Activated T-cell treated with anti-CD3 and anti-CD28 coated beads for 1 hour (primary cell): Measurements from ENCODE around the gene PDZD2.

Source experiments
- DNase-seq: peaks from one replicate; pipeline ENCODE4 v3.0.0-alpha.2; 2020; ENCODE audit warnings: low read depth

Gene PDZD2

DNA sequence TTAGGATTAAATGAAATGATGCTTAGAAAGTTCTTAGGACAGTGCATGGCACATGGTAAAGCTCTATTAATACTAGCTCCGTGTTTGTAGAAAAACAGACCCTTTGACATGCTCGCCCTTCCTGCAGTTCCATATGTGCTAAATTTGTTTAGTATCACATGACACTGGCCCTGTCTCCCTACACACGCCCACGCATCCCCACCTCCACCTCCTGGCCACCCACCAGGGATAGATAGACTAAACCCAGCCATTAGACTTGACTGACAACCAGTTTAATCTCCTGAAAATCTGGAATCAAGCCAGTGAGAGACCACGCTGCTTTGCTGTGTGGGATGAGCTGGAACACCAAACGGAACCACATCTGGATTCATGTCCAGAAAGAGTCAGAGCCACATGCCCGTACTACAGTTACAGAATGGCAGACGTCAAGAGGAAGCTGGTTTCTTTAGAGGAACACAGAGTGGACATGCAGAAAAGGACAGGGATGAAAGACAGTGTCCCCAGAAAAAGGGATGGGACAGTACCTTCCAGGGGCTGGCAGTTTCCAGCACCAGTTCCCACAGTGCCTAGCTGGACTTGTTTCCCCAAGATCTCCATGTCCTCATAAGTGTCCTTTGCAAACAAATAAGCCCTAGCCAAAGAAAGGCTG lies 186.1 kb downstream of the PDZD2 start:
- no peak for DNase-seq

- peak; percentile 9 for DNase-seq
These were observed 186.7 kb downstream of the PDZD2 start for GRCh38 chr5:31825518-31826068.

GRCh38 chr5:31827867-31828266 lies 188.9 kb downstream of the PDZD2 start:
- DNase-seq = no peak

DNA sequence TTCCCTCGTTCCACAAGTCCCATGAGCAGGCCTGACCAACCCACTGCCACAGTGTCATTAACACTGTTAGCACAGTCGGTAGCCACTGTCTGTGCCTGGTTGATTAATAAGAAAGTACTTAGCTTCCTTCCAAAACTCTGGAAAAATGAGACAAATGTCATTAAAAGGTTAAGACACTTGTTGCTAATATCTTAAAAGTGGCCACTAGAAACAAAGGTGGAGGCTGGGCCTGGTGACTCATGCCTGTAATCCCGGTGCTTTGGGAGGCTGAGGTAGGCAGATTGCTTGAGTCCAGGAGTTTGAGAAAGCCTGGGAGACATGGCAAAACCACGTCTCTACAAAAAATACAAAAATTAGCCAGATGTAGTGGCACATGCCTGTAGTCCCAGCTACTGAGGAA lies 194.0 kb downstream of the PDZD2 start:
- DNase-seq = no peak

GRCh38 chr5:31833710-31834109 lies 194.8 kb downstream of the PDZD2 start:
- no peak for DNase-seq

- DNase-seq = no peak
These were observed 205.9 kb downstream of the PDZD2 start for GRCh38 chr5:31844622-31845345.

DNA sequence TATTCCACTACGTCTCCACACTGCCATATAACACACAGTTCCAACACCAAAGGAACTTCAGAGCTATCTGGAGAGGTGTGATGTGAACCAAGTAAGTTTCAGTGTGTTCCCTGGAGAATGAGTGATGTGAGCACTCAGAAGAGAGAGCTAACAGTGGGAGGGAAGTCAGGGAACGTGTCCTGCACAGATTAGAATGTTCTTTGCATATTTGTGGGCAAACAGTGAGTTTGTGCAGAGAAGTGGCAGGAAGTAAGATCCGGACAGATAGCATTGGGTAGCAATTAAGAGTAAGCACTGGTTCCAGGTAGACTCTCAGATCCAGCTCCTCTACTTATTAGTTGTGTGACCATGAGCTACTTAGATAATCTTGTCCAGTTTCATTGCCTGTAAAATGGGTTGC lies 206.4 kb downstream of the PDZD2 start:
- DNase-seq = no peak

DNA sequence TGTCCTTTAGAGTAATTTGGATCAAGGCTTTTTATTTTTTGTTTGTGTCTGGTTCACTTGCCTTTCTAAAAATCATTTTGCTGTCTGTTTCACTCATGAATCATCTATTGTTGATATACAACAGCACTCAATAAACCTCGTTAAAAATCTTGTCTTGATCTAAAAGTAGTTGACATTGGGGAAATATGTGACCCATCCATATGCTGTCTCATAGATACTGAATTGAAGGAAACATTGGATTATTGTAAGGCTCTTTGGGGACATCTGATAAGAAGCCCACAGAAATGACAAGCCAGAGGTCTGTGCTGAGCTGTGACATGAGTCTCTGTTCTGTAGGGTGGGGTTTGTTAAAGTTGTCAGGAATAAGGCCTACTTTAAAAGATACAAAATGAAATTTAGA lies 208.0 kb downstream of the PDZD2 start:
- no peak for DNase-seq

DNA sequence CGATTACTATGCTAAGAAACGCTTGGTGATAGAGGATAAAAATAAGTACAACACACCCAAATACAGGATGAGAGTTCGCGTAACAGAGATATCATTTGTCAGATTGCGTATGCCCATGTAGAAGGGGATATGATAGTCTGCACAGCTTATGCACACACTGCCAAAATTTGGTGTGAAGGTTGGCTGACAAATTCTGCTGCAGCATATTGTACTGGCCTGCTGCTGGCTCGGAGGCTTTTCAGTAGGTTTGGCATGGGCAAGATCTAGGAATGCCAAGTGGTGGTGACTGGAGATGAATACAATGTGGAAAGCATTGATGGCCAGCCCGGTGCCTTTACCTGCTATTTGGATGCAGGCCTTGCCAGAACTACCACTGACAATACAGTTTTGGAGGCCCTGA lies 208.4 kb downstream of the PDZD2 start:
- DNase-seq = no peak

DNA sequence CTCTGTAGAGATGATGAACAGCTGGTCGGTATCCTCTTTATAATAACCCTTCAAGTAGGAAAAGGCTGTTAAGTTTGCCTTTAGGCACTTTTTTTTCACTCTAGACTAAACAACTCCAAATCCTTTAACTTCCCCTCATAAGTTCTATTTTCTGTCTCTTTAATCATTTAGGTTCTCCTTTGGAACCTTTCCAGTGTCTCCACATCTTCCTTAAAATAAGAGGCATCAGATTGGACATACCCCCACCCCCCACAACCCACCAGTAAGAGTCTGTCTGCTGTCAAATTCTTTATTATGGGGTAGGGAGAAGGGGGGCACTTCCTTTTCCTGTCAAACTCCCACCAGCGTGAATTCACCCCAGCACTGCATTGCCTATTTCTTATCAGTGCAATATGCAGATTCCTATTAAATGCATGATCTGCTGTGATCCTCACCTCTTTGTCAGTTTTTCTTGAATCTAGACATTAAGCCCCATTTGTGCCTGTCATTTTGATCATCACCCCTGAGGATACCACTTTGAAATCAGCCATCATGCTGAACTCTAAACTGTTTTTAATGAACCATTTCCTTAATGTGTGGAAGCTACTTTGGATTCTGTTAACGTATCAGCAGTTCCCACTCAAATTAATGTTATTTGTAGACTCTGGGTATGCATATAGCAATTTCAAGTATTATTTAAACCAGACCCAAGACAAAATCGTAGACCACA lies 212.2 kb downstream of the PDZD2 start:
- DNase-seq = no peak

DNA sequence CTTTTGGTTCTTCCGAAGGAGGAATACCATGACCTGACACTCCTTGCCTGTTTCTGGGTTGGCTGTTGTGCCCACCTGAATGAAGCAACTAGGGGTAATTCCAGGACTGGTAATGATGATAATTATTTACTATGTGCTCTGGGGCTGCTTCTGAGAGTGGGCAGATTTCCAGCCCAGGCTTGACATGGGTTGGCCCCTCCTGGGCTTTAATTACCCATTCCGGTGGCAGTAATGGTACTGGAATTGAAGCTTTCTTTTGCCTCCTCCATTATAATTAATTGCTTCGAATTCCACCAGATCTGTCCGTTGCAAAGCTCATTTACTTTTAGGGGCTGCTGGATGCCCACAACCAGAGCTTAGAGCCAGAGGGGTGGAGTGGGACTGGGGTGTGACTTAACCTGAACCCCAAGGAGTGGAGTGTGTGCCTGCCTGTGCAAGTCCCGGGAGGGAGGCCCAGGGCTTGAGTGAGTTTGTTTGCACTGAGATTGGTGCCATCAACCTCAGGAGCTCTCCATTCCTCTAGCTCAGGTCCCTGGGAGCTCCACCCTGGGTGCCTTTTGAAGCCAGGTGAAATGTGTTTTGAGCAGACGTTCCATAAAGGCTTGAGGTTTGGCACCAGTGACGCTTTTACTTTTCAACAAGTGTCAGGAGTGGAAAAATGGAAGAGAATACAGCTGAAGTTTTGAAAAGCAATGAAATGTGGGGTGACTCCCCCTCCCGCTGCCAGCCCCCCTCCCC lies 214.6 kb downstream of the PDZD2 start:
- DNase-seq = no peak

GRCh38 chr5:31854181-31855133 lies 215.5 kb downstream of the PDZD2 start:
- no peak for DNase-seq

- DNase-seq = peak; percentile 9
These were observed 216.5 kb downstream of the PDZD2 start for GRCh38 chr5:31855134-31856040.

GRCh38 chr5:31859096-31859495 lies 220.2 kb downstream of the PDZD2 start:
- no peak for DNase-seq

- DNase-seq = no peak
These were observed 221.3 kb downstream of the PDZD2 start for GRCh38 chr5:31860278-31860677.

DNA sequence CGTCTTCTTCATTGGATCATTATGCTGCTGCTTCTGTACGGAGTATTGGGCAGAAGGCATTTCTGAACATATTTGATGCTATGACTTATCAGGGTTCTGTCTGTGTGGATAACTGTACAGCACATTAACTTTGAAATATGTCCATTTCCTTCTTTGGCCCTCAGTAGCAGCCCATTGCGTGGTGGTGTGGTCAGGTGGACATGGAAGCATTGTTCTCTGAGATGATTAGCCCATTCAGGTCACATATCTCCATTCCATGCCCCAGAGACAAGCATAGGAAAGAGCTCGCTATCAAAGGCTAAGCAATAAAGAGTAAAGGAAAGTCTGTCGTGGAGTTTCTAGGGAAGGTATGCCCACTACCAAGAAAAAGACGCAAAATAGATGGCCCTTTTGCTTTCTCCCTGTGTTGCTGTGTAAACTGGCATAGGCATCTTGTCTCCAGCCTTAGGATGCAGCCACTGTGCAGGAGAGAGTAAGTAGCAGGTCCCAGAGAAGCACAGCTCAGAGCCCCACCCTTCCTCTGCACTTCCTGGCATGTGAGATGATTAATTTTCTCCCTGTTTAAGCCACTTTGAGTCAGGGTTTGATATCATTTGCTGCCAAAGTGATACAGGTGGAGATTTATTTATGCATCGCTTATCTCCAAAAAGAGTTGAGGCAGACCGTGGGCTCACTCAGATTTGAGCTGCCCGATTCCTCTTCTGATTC lies 221.9 kb downstream of the PDZD2 start:
- no peak for DNase-seq

DNA sequence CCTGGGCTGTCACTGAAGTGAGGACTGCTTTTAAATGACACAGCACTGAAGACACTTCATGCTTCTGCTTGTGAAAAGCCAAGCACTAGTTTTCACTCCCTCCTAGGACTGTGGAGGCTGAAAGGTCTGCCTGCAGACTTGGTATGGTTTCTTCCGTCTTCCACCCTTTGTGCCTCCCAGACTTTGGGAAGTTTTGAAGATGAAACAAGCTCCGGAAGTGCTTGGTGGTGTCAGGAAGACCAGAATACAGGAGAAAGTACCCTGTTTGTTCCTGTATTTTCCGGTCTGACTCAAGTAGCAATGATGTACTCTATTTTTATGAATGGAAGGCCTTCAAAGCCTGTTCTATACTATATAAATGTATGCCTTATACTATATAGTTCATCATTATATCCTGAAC lies 222.7 kb downstream of the PDZD2 start:
- DNase-seq = no peak

GRCh38 chr5:31863991-31864411 lies 225.1 kb downstream of the PDZD2 start:
- DNase-seq = no peak

- no peak for DNase-seq
These were observed 227.2 kb downstream of the PDZD2 start for GRCh38 chr5:31866166-31866565.
